ENCODE measurements around the gene NPPB.

Gene NPPB

DNA sequence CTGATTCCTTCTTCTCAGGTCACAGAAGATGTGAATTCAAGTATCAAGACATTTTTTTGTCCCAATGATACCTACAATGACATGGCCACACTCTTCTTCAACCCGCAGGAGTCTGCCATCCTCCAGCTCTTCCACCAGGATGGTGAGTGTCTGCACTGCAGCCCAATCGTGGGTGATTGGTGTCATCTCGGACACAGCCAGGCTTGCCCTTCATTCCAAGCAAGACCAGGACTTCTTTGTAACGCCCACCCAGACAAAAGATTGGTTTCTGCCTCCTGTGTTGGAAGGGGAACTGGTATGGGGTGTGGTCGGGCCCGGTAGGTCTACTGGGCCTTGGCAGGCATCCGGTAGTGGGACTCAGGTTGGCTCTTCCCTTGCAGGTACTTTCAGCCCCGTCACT lies 25.2 kb downstream of the NPPB start:
- DNase-seq (ENCODE audit: extremely low read depth, insufficient read length): no peak
- Histone ChIP-seq H3K36me3 (ENCODE audit: control insufficient read depth, insufficient read depth, low read length) (peaks cover 51% of the 10 kb centered on the region), H3K4me3 (replicated peaks; ENCODE audit: low read depth, low read length) (no peak overlapping the region), H3K27me3 (replicated peaks; ENCODE audit: control insufficient read depth, insufficient read depth, low read length) (no peaks in the 10 kb centered on the region)
- TF ChIP-seq, protein P1, sequence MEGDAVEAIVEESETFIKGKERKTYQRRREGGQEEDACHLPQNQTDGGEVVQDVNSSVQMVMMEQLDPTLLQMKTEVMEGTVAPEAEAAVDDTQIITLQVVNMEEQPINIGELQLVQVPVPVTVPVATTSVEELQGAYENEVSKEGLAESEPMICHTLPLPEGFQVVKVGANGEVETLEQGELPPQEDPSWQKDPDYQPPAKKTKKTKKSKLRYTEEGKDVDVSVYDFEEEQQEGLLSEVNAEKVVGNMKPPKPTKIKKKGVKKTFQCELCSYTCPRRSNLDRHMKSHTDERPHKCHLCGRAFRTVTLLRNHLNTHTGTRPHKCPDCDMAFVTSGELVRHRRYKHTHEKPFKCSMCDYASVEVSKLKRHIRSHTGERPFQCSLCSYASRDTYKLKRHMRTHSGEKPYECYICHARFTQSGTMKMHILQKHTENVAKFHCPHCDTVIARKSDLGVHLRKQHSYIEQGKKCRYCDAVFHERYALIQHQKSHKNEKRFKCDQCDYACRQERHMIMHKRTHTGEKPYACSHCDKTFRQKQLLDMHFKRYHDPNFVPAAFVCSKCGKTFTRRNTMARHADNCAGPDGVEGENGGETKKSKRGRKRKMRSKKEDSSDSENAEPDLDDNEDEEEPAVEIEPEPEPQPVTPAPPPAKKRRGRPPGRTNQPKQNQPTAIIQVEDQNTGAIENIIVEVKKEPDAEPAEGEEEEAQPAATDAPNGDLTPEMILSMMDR (IDR thresholded peaks at IDR 0.05; ENCODE audit: insufficient read depth, low read length, poor library complexity, severe bottlenecking): no peak

DNA sequence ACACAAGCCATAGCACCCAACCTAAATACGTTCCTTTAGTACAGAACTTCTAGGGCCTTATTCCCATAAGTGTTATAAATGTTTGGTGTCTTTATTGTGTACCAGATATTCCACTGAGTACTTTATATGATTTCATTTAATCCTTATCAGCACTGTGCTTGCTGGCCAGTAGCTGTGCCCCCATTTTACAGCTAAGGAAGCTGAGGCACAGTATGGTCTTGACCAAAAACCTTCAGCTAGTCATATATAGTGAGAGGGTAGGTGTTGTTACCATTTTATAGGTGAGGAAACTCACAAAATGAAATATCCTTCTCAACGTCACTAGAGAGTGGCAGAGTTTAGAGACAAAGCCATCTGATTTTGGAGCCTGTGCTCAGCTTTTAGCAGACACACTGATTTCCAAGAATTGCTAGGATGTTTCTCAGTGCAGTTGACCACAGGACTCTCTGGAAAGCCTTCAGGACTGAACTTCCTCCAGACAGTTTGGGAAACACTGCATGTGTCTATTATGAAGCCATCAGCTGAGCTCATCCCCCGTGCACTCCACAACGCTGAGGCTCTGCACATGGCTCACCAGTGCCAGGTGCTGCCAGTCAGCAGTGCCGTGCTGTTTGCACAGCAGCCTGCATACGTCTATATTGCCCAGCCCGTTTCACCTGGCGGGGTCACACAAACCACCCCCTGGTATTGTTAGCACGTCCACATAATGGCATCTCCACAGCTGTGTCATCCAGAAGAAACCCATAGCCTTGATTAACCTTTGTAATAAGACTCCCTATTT lies 26.6 kb downstream of the NPPB start:
- Histone ChIP-seq H3K36me3 (ENCODE audit: control insufficient read depth, insufficient read depth, low read length) (peaks cover 46% of the 10 kb centered on the region), H3K27me3 (replicated peaks; ENCODE audit: control insufficient read depth, insufficient read depth, low read length) (no peaks in the 10 kb centered on the region), H3K4me3 (replicated peaks; ENCODE audit: low read depth, low read length) (no peak overlapping the region)
- TF ChIP-seq, protein P1 (IDR thresholded peaks at IDR 0.05; ENCODE audit: insufficient read depth, low read length, poor library complexity, severe bottlenecking): no peak
- DNase-seq (ENCODE audit: extremely low read depth, insufficient read length): no peak

DNA sequence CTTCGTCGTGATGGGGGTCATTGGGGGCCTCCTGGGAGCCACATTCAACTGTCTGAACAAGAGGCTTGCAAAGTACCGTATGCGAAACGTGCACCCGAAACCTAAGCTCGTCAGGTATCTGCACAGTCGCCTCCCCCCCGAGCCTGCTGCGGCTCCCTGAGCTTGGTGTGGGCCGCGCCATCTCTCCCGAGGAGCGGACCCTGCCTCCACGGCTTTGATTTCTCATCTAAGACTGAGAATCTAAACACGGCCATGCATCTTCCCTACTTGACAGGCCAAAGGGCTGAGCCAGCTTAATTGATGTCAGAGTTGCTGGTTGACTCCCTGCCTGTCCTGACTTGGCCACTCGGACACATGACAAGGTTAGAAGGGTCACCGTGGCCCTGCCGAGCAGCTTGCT lies 30.2 kb downstream of the NPPB start:
- no peaks in the 10 kb centered on the region for H3K27me3 ChIP-seq (replicated peaks; ENCODE audit: control insufficient read depth, insufficient read depth, low read length)
- DNase-seq (ENCODE audit: extremely low read depth, insufficient read length): no peak
- TF ChIP-seq, protein P1 (IDR thresholded peaks at IDR 0.05; ENCODE audit: insufficient read depth, low read length, poor library complexity, severe bottlenecking): no peak
- H3K36me3 ChIP-seq (ENCODE audit: control insufficient read depth, insufficient read depth, low read length): peaks cover 44% of the 10 kb centered on the region
- no peak overlapping the region for H3K4me3 ChIP-seq (replicated peaks; ENCODE audit: low read depth, low read length)

DNA sequence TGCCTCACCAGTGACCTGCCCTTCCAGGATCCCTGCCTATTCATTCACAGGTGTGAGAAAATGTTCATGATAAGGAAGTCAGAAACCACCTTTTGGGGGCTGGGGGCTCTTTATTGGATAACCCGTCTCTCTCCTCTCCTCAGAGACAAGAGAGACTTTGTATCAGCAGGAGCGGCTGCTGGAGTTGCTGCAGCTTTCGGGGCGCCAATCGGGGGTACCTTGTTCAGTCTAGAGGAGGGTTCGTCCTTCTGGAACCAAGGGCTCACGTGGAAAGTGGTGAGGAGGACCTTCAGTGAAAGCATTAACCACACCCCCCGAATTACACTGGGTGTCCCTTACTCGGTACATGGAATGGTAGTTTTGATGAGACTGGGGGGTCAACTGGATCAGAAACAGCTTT lies 31.8 kb downstream of the NPPB start:
- TF ChIP-seq, protein P1 (IDR thresholded peaks at IDR 0.05; ENCODE audit: insufficient read depth, low read length, poor library complexity, severe bottlenecking): no peak
- H3K36me3 ChIP-seq (ENCODE audit: control insufficient read depth, insufficient read depth, low read length): peaks cover 38% of the 10 kb centered on the region
- no peak overlapping the region for H3K4me3 ChIP-seq (replicated peaks; ENCODE audit: low read depth, low read length)
- DNase-seq (ENCODE audit: extremely low read depth, insufficient read length): no peak
- no peaks in the 10 kb centered on the region for H3K27me3 ChIP-seq (replicated peaks; ENCODE audit: control insufficient read depth, insufficient read depth, low read length)

DNA sequence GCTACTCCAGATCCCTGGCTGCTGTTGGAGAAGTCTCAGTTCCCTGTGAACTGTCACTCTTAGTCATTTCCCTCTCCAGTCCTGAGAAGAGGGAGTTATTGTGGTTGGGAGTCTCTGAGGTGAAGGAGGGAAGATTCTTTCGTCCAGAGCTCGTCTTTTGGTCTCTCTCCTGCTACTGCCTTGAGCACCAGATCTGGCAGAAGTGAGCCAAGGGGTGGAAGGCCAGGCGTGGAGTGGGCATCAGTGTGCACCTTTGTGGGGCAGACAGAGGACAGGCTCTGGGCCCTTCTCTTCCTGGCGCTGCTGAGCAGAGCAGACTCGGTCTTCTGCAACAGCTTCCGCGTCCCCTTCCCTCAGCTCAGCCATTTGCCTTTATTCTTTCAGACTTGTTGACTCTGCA lies 33.6 kb downstream of the NPPB start:
- Histone ChIP-seq H3K4me3 (replicated peaks; ENCODE audit: low read depth, low read length) (no peak overlapping the region), H3K27me3 (replicated peaks; ENCODE audit: control insufficient read depth, insufficient read depth, low read length) (no peaks in the 10 kb centered on the region), H3K36me3 (ENCODE audit: control insufficient read depth, insufficient read depth, low read length) (peaks cover 40% of the 10 kb centered on the region)
- TF ChIP-seq, protein P1 (IDR thresholded peaks at IDR 0.05; ENCODE audit: insufficient read depth, low read length, poor library complexity, severe bottlenecking): no peak
- no peak for DNase-seq (ENCODE audit: extremely low read depth, insufficient read length)
